Ishikawa (cell line): ENCODE results near the gene BORCS6.
A peak's percentile ranks its signal among the peaks of the same experiment; 100 is the strongest.

ENCODE experiments used
- CEBPB ChIP-seq: IDR thresholded peaks from 2 replicates; pipeline ENCODE4 v1.6.1; 2012
- CREB1 ChIP-seq: IDR thresholded peaks from 2 replicates; pipeline ENCODE4 v1.6.1; 2012; ENCODE audit warnings: low read depth
- EGR1 ChIP-seq: IDR thresholded peaks from 2 replicates; pipeline ENCODE4 v1.6.1; 2012
- EP300 ChIP-seq: IDR thresholded peaks from 2 replicates; pipeline ENCODE4 v1.6.1; 2012; ENCODE audit warnings: borderline replicate concordance
- FOXM1 ChIP-seq: IDR thresholded peaks from 2 replicates; pipeline ENCODE4 v1.6.1; 2012; ENCODE audit warnings: low read depth, borderline replicate concordance
- NFIC ChIP-seq: IDR thresholded peaks from 2 replicates; pipeline ENCODE4 v1.6.1; 2012
- RAD21 ChIP-seq: IDR thresholded peaks from 2 replicates; pipeline ENCODE4 v1.6.1; 2012; ENCODE audit warnings: low read depth
- TAF1 ChIP-seq: IDR thresholded peaks from 2 replicates; pipeline ENCODE4 v1.6.1; 2012; ENCODE audit warnings: low read depth, mild to moderate bottlenecking
- TCF12 ChIP-seq: IDR thresholded peaks from 2 replicates; pipeline ENCODE4 v1.6.1; 2012; ENCODE audit warnings: low read depth
- TEAD4 ChIP-seq: IDR thresholded peaks from 2 replicates; pipeline ENCODE4 v1.6.1; 2012
- YY1 ChIP-seq: IDR thresholded peaks from 2 replicates; pipeline ENCODE4 v1.6.1; 2012; ENCODE audit warnings: low read depth
- ZBTB7A ChIP-seq: IDR thresholded peaks from 2 replicates; pipeline ENCODE4 v1.6.1; 2012; ENCODE audit warnings: low read depth
- TF ChIP-seq, protein P1 (sequence below): IDR thresholded peaks from 2 replicates; pipeline ENCODE4 v1.6.1; 2012
- TF ChIP-seq, protein P2 (sequence below): IDR thresholded peaks from 2 replicates; pipeline ENCODE4 v1.6.1; 2012; ENCODE audit warnings: low read depth, mild to moderate bottlenecking
- TF ChIP-seq, protein P3 (sequence below): IDR thresholded peaks from 2 replicates; pipeline ENCODE4 v1.6.1; 2012

The BORCS6 gene

DNA sequence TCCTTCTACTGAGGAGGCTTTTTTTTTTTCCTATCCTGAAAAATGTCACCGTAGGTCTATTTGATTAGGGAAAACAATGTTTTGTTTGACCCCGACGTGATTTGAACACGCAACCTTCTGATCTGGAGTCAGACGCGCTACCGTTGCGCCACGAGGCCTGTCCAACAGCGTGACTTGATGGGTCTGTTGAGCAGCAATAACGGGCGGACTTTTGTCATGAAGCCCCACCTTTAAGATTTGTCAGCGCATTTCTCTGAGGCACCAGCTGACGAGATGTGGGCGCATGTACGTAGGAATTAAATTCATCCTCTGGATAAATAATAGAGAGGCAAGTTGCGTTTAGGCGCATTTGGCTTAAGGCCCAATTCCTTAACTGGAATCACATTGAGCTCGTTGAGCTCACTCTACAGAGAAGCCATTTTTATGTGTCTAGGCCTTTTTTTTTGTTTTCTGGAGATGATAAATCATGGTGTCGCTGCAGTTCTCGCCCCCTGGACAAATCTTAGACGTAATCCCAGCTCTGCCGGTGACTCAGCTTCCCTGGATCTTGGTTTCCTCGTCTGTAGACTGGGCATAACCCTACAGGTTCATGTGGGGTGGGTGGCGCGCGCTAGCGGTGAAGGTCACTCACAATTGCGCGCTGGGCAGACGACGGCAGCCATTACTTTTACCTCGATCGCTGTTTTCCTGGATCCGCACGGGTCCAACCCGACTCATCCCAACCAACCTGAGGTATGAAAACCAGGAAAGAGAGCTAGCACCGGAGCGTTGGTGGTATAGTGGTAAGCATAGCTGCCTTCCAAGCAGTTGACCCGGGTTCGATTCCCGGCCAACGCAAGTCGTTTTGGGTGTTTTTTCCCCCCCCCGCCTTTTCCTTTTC lies 31.0 kb upstream of the BORCS6 start:
- peak; percentile 45; the same call in 1 of the 2 replicates for TF ChIP-seq EGR1
- TF ChIP-seq YY1 = peak; percentile 89
- TF ChIP-seq TEAD4 = peak; percentile 95
- peak; percentile 32 for TF ChIP-seq TAF1
- TF ChIP-seq ZBTB7A = no peak
- TF ChIP-seq CEBPB = peak; percentile 41; the same call in 1 of the 2 replicates
- TF ChIP-seq, protein P1, sequence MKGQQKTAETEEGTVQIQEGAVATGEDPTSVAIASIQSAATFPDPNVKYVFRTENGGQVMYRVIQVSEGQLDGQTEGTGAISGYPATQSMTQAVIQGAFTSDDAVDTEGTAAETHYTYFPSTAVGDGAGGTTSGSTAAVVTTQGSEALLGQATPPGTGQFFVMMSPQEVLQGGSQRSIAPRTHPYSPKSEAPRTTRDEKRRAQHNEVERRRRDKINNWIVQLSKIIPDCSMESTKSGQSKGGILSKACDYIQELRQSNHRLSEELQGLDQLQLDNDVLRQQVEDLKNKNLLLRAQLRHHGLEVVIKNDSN = peak; percentile 51; the same call in 1 of the 2 replicates
- TF ChIP-seq, protein P2, sequence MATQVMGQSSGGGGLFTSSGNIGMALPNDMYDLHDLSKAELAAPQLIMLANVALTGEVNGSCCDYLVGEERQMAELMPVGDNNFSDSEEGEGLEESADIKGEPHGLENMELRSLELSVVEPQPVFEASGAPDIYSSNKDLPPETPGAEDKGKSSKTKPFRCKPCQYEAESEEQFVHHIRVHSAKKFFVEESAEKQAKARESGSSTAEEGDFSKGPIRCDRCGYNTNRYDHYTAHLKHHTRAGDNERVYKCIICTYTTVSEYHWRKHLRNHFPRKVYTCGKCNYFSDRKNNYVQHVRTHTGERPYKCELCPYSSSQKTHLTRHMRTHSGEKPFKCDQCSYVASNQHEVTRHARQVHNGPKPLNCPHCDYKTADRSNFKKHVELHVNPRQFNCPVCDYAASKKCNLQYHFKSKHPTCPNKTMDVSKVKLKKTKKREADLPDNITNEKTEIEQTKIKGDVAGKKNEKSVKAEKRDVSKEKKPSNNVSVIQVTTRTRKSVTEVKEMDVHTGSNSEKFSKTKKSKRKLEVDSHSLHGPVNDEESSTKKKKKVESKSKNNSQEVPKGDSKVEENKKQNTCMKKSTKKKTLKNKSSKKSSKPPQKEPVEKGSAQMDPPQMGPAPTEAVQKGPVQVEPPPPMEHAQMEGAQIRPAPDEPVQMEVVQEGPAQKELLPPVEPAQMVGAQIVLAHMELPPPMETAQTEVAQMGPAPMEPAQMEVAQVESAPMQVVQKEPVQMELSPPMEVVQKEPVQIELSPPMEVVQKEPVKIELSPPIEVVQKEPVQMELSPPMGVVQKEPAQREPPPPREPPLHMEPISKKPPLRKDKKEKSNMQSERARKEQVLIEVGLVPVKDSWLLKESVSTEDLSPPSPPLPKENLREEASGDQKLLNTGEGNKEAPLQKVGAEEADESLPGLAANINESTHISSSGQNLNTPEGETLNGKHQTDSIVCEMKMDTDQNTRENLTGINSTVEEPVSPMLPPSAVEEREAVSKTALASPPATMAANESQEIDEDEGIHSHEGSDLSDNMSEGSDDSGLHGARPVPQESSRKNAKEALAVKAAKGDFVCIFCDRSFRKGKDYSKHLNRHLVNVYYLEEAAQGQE = no peak
- TF ChIP-seq, protein P3, sequence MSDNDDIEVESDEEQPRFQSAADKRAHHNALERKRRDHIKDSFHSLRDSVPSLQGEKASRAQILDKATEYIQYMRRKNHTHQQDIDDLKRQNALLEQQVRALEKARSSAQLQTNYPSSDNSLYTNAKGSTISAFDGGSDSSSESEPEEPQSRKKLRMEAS = peak; percentile 46; the same call in 1 of the 2 replicates
- TF ChIP-seq CREB1 = no peak
- TF ChIP-seq TCF12 = no peak
- TF ChIP-seq EP300 = peak; percentile 20; the same call in 1 of the 2 replicates
- TF ChIP-seq RAD21 = no peak
- no peak; the same call in 1 of the 2 replicates for TF ChIP-seq NFIC
- 0 out of 2 replicates have a peak, but pooled peaks have one; percentile 11 for TF ChIP-seq FOXM1

DNA sequence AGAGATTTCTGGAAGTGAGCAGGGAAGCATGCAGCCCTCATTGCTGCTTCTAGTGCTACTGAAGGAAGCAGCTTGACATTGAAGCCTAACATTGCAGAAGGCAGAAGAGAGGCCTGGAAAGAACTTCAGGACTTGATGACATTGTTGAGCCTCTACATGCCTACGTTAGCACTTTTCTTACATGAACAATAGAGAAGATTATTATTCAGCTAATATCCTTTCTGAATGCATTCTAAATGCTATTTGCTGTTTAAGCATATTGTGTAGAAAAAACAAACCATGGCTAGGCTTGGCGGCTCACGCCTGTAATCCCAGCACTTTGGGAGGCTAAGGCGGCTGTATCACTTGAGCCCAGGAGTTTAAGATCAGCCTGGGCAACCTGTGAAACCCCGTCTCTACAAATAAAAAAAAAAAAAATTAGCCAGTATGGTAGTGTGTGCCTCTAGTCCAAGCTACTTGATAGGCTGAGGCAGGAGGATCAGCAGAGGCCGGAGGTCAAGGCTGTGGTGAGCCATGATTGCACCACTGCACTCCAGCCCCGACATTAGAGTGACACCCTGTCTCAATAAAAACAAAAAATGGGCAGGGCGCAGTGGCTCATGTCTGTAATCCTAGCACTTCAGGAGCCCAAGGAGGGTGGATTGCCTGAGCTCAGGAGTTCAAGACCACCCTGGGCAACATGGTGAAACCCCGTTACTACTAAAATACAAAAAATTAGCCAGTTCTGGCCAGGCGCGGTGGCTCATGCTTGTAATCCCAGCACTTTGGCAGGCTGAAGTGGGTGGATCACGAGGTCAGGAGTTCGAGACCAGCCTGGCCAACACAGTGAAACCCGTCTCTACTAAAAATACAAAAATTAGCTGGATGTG lies 22.6 kb upstream of the BORCS6 start:
- no peak for TF ChIP-seq CEBPB
- TF ChIP-seq, protein P3 = no peak
- no peak for TF ChIP-seq EGR1
- TF ChIP-seq, protein P1 = no peak
- TF ChIP-seq, protein P2 = no peak
- no peak for TF ChIP-seq EP300
- no peak for TF ChIP-seq NFIC
- TF ChIP-seq FOXM1 = no peak
- no peak for TF ChIP-seq ZBTB7A
- TF ChIP-seq TEAD4 = no peak
- TF ChIP-seq TCF12 = no peak

DNA sequence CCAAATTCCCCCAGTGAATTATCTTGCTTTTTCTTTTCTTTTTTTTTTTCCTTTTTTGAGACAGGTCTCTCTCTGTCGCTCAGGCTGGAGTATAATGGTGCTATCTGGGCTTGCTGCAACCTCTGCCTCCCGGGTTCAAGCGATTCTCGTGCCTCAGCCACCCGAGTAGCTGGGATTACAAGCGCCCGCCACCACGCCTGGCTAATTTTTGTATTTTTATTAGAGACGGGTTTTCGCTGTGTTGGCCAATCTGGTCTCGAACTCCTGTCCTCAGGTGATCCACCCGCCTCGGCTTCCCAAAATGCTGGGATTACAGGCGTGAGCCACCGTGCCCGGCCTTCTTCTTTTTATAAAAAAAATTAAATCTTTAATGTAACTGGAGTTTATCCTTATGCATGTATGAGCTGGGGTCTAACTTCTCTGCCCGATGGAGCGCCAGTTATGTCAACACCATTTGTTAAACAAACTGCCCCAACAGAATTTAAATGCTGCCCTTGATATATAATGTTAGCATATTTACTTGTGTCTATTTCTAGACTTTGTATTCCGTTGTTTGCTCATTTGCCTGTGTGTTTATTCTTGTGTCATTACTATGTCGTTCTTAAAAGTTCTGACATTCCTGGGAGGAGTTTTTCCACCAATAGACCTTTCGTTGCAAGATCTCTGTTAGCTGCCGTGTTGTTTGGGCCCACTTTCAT lies 20.9 kb upstream of the BORCS6 start:
- TF ChIP-seq YY1 (no peak), CREB1 (0 out of 2 replicates have a peak, but pooled peaks have one; percentile 4)

DNA sequence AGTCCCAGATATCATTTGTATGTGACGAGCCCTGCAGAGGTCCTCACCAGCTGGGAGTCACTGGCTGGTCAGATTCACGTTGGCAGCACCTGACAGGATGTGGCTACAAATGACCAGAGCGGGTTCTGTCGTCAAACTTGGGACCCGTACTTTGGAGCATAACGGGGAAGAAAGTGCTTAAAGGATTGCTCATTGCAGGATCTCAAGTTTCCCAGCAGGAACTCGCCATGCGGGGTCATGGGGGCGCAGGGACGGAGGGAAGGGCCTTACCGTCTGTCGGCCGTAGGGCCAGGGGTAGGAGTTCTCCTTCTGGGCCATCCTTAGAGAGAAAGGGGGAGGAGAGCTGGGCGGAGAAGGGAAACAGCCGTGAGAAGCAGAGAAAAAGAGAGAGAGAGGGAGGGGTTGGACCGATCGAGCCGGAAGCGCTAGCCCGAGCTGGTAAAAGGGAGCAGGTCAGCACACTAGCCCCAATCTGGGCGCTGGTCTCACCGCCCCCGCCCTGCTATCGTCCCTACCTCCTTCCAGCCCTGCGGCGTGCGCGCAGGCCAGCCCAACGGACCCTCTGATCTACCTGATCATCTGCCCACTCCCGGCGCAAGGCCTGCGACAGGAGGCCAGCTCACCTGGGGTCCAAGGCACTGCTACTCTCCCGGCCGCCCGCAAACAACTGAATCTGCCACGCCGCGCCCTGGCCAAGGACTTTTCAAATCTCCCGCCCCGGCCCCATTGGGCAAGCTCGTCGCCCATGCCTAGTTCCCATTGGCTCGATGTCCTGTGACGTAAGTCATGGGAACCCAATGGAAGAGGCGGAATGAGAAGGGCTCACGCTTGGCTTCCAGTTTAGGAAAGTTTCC lies 20.2 kb upstream of the BORCS6 start, which contains the start of gene AURKB:
Gene AURKB, minus strand, starts transcription at position 669 of the 854 bp plus-strand sequence. Its CDS starts 351 bp downstream, at position 318.
- TF ChIP-seq RAD21 = no peak
- TF ChIP-seq, protein P3 = peak; percentile 98
- TF ChIP-seq TEAD4 = no peak
- TF ChIP-seq, protein P1 = peak; percentile 66
- peak; percentile 47 for TF ChIP-seq TCF12
- TF ChIP-seq, protein P2 = no peak
- no peak for TF ChIP-seq ZBTB7A
- no peak for TF ChIP-seq NFIC
- peak; percentile 67; the same call in 1 of the 2 replicates for TF ChIP-seq CREB1
- peak; percentile 95 for TF ChIP-seq FOXM1
- TF ChIP-seq EP300 = no peak
- TF ChIP-seq TAF1 = peak; percentile 84
- no peak for TF ChIP-seq CEBPB
- TF ChIP-seq EGR1 = peak; percentile 73
- TF ChIP-seq YY1 = no peak
